H1 (cell line): ENCODE measurements around the gene CACNB1. TPM values are rescaled to one million over a fixed set of nuclear protein-coding genes. Genes with fewer than 3 reads are reported as not detected.

Experiments used
- CHD7 ChIP-seq: fragments of 300-600 bp; sonication (generic); IDR thresholded peaks from 2 replicates; pipeline ENCODE4 v1.7.1; 2012; ENCODE audit warnings: low read length, moderate library complexity, mild to moderate bottlenecking, inconsistent platforms; ENCODE audit not compliant: insufficient replicate concordance
- CTBP2 ChIP-seq: IDR thresholded peaks from 2 replicates; pipeline ENCODE4 v1.7.0; 2011; ENCODE audit warnings: borderline replicate concordance, mild to moderate bottlenecking, moderate library complexity, mixed read lengths, low read length; ENCODE audit not compliant: insufficient read depth, insufficient read length
- CTCF ChIP-seq, 3 experiments: IDR thresholded peaks; 1 replicate in 2 of 3; 2 replicates in 1 of 3; pipeline versions ENCODE4 v1.5.1 to v1.6.1; 2011; ENCODE audit warnings: low read length in 3 of 3, mild to moderate bottlenecking in 3 of 3, inconsistent platforms in 2 of 3, low read depth in 1 of 3, moderate library complexity in 1 of 3; ENCODE audit not compliant: insufficient read depth in 1 of 3; ENCODE audit errors: control extremely low read depth in 1 of 3
- FOSL1 ChIP-seq: IDR thresholded peaks from 2 replicates; pipeline ENCODE4 v1.6.1; 2011; ENCODE audit warnings: mild to moderate bottlenecking, low read depth, low read length, moderate library complexity; ENCODE audit not compliant: insufficient read depth
- GTF2F1 ChIP-seq: IDR thresholded peaks from 2 replicates; pipeline ENCODE4 v1.6.1; 2012; ENCODE audit warnings: low read depth, low read length, improper control_type of control experiment, borderline replicate concordance
- SP4 ChIP-seq: IDR thresholded peaks from 2 replicates; pipeline ENCODE4 v1.6.1; 2012; ENCODE audit warnings: low read length, inconsistent platforms
- SUZ12 ChIP-seq: fragments of 200-600 bp; sonication (generic); IDR thresholded peaks from 2 replicates; pipeline ENCODE4 v1.6.1; 2012; ENCODE audit warnings: mild to moderate bottlenecking, inconsistent platforms, low read length, moderate library complexity, mixed read lengths
- polyA plus RNA-seq, 7 experiments: library from polyadenylated mRNA; depleted of rRNA in 3 of 7; stranded (reverse) in 5 of 7; unstranded in 2 of 7; fragments of >200 nt in 5 of 7; fragments of 200-250 nt in 2 of 7; gene quantifications; 1 replicate in 5 of 7; 2 replicates in 1 of 7; 4 replicates in 1 of 7; pipeline versions ENCODE4 v1.2.1 to v1.2.3, GENCODE V29; 2011 to 2013; ENCODE audit warnings: missing spikeins in 2 of 7, mixed read lengths in 2 of 7
- total RNA-seq: library from RNA; stranded (reverse); fragmentation: NEBNext Ultra II Directional; extraction: Animal tissue kit (Norgen Biotek cat#: 25700); gene quantifications from 2 replicates; pipeline ENCODE4 v1.2.1, GENCODE V29; 2021

CACNB1 gene
- total and polyA plus RNA-seq, 2 of the 8 experiments (the other 6 are each of a cell fraction or from before 2014, with no cell fraction given): 7.2 to 17.8 TPM

DNA sequence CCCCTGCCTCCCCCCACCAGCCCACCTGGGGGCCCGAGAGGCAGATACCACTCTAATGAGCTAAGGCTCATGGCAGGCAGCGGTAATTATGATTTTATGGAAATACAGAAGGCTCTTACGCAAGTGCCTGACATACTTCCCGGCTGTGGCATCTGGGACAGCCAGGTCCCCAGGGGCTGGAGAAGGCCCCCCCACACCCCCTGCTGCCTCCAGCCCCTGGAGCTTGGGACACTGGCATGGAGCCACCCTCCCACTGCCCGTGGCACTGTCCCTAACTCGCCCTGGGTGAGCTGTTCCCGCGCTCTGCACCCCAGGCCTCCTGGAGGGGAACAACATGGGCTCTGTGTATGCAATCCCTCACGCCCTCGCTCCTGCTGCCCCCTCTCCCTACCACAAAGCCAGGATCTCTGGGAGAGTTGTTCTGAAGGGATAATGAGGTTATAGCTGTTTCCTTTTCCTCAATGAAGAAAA, 33.7 kb upstream of the CACNB1 start (continued):
- TF ChIP-seq CHD7: no peak
- TF ChIP-seq SUZ12: no peak
- no peak for TF ChIP-seq FOSL1
- TF ChIP-seq CTCF (IDR thresholded peaks at IDR 0.05; ENCODE audit: control extremely low read depth in 1 of 3, insufficient read depth in 1 of 3, low read depth in 1 of 3, low read length in 3 of 3): no peak
- no peak for TF ChIP-seq GTF2F1
- no peak for TF ChIP-seq SP4
- TF ChIP-seq CTBP2: no peak
